Bronchial epithelial cell (primary cell): ENCODE data around the gene ESYT1. TPM values are rescaled to one million over a fixed set of nuclear protein-coding genes. Genes with fewer than 3 reads are reported as not detected.

Source experiments
- DNase-seq: peaks from one replicate; pipeline ENCODE4 v3.0.0-alpha.2; 2010; ENCODE audit warnings: low read depth
- FAIRE-seq: peaks from 2 replicates; lab custom pipeline; 2011; peaks lifted over from hg19 to GRCh38; lab: Jason Lieb, UNC
- H3K27me3 ChIP-seq: 2 replicates; pipeline ENCODE4 v1.5.1; 2011; ENCODE audit warnings: low read length; ENCODE audit not compliant: control insufficient read depth, insufficient read depth
- H3K36me3 ChIP-seq: 2 replicates; pipeline ENCODE4 v1.5.1; 2011; ENCODE audit warnings: low read length; ENCODE audit not compliant: control insufficient read depth, insufficient read depth
- H3K4me3 ChIP-seq: 2 replicates; pipeline ENCODE4 v1.5.1; 2011; ENCODE audit warnings: mild to moderate bottlenecking, low read depth, low read length, control low read depth
- total RNA-seq: library from RNA; depleted of rRNA; stranded (reverse); fragments of >200 nt; gene quantifications from 2 replicates; pipeline ENCODE4 v1.2.1, GENCODE V29; 2014
- TF ChIP-seq, protein P1 (sequence below): IDR thresholded peaks from 2 replicates; pipeline ENCODE4 v1.5.1; 2011; ENCODE audit warnings: mild to moderate bottlenecking, moderate library complexity, low read length, control low read depth, inconsistent platforms; ENCODE audit not compliant: insufficient read depth, severe bottlenecking

ESYT1 gene, protein sequence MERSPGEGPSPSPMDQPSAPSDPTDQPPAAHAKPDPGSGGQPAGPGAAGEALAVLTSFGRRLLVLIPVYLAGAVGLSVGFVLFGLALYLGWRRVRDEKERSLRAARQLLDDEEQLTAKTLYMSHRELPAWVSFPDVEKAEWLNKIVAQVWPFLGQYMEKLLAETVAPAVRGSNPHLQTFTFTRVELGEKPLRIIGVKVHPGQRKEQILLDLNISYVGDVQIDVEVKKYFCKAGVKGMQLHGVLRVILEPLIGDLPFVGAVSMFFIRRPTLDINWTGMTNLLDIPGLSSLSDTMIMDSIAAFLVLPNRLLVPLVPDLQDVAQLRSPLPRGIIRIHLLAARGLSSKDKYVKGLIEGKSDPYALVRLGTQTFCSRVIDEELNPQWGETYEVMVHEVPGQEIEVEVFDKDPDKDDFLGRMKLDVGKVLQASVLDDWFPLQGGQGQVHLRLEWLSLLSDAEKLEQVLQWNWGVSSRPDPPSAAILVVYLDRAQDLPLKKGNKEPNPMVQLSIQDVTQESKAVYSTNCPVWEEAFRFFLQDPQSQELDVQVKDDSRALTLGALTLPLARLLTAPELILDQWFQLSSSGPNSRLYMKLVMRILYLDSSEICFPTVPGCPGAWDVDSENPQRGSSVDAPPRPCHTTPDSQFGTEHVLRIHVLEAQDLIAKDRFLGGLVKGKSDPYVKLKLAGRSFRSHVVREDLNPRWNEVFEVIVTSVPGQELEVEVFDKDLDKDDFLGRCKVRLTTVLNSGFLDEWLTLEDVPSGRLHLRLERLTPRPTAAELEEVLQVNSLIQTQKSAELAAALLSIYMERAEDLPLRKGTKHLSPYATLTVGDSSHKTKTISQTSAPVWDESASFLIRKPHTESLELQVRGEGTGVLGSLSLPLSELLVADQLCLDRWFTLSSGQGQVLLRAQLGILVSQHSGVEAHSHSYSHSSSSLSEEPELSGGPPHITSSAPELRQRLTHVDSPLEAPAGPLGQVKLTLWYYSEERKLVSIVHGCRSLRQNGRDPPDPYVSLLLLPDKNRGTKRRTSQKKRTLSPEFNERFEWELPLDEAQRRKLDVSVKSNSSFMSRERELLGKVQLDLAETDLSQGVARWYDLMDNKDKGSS
- 253 and 304 TPM in 2 replicates for total RNA-seq

DNA sequence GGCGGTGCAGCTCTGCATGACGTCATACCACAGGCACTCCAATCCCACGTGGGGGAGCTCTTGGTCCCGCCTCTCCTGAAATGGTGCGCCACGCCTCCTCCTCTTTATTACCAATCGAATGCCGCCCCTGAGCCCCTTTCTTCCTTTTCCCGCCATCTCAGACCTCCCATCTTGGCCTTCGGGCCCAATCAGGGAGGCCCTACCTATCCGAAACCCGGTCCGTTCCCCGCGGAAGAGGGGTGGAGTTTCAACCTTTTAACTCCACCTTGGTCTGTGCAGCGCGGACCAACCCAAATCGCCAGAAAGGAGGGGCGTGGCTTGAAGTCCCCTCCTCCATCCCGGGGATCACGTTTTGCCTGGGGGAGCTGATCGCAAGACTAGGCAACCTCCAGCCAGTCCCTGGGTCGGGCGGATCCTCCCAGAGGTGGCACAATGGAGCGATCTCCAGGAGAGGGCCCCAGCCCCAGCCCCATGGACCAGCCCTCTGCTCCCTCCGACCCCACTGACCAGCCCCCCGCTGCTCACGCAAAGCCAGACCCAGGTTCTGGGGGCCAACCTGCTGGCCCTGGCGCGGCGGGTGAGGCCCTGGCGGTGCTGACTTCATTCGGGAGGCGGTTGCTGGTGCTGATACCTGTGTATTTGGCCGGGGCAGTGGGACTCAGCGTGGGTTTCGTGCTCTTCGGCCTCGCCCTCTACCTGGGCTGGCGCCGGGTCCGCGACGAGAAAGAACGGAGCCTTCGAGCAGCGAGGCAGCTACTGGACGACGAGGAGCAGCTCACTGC, at the start of gene ESYT1:
Gene ESYT1 (plus strand): TSS at position 380 of the 782 bp plus-strand sequence. CDS start 53 bp downstream, at position 433.
- FAIRE-seq (no peak), DNase-seq (peak; percentile 99)
- H3K4me3 ChIP-seq: peak within 1 kb of the TSS; percentile 88
- TF ChIP-seq, protein P1, sequence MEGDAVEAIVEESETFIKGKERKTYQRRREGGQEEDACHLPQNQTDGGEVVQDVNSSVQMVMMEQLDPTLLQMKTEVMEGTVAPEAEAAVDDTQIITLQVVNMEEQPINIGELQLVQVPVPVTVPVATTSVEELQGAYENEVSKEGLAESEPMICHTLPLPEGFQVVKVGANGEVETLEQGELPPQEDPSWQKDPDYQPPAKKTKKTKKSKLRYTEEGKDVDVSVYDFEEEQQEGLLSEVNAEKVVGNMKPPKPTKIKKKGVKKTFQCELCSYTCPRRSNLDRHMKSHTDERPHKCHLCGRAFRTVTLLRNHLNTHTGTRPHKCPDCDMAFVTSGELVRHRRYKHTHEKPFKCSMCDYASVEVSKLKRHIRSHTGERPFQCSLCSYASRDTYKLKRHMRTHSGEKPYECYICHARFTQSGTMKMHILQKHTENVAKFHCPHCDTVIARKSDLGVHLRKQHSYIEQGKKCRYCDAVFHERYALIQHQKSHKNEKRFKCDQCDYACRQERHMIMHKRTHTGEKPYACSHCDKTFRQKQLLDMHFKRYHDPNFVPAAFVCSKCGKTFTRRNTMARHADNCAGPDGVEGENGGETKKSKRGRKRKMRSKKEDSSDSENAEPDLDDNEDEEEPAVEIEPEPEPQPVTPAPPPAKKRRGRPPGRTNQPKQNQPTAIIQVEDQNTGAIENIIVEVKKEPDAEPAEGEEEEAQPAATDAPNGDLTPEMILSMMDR: peak; percentile 6
- peaks cover 15% of the 10 kb centered on the region for H3K36me3 ChIP-seq
- H3K27me3 ChIP-seq: no peaks in the 10 kb centered on the region

DNA sequence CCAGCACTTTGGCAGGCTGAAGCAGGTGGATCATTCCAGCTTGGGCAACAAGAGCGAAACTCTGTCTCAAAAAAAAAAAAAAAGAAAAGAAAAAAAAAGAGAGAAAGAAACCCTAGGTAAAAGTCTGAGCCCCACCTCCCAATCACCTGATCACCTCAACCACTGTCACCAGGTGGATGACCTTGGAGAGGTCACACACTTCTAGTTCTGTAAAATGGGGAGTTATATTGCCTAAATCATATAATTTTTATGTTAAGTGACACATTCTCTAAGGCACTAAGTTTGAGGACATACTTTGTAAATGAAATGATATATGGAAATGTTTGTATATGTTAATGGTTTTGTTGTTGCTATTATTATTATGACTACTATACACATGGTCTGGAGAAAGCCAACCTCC, 49.6 kb upstream of the ESYT1 start:
- DNase-seq (no peak), FAIRE-seq (no peak)
- H3K27me3 ChIP-seq: no peaks in the 10 kb centered on the region
- H3K4me3 ChIP-seq: no peak overlapping the region
- no peaks in the 10 kb centered on the region for H3K36me3 ChIP-seq
- TF ChIP-seq, protein P1: no peak

DNA sequence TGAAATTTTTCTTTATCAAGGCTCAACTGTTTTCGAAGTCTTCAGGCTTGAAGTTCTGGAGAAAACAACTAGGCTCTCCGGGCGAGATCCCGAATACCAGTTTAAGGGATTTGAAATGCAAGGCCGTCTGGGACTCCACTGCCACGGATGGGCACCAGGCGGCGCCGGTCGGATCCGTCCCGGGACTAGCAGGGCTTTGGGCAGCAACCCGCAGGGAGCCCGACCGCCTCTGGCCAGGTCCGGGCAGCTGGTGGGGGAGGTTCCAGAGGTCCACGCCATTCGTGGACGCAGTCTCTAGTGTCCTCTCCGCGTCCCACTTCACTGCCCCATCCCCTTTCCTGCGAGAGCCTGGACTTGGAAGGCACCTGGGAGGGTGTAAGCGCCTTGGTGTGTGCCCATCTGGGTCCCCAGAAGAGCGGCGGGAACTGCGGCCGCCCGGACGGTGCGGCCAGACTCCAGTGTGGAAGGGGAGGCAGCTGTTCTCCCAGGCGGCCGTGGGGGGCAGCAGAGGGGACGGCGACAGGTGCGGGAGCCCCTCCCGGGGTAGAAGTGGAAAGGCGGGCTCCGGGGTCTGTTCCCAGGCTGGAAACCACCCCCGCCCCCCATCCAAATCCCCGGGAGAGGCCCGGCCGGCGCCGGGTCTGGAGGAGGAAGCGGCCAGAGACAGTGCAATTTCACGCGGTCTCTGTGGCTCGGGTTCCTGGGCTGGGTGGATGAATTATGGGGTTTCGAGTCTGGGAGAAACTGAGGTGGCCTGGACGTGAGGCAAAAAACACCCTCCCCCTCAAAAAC, 48.9 kb upstream of the ESYT1 start:
- TF ChIP-seq, protein P1: peak; percentile 94
- peak; percentile 76 for DNase-seq
- H3K4me3 ChIP-seq: peak overlapping the region; percentile 91
- FAIRE-seq: no peak
- no peaks in the 10 kb centered on the region for H3K27me3 ChIP-seq
- no peaks in the 10 kb centered on the region for H3K36me3 ChIP-seq

DNA sequence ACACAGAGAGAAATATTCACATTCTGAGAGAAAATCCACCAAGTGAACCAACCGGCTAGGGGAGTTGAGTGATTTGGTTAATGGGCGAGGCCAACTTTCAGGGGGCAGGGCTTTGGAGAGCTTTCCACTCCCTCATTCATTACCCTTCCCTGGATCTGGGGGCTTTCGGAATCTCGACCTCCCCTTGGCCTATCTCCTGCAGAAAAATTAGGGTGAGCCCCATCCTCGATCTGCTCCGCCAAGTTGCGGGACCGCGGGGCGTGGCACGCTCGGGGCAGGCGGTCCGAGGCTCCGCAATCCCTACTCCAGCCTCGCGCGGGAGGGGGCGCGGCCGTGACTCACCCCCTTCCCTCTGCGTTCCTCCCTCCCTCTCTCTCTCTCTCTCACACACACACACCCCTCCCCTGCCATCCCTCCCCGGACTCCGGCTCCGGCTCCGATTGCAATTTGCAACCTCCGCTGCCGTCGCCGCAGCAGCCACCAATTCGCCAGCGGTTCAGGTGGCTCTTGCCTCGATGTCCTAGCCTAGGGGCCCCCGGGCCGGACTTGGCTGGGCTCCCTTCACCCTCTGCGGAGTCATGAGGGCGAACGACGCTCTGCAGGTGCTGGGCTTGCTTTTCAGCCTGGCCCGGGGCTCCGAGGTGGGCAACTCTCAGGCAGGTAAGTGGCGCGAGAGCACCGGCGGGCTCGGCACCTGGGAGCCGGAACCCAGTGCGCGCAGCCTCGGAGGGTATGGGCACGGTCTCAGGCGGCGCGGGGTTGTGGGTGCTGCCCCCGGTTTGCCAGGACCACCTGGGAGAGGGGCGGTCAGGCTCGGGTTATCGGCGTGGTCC, 48.1 kb upstream of the ESYT1 start, which contains the start of gene ERBB3:
Gene ERBB3 (plus strand): TSS at position 443 of the 833 bp plus-strand sequence. CDS start 136 bp downstream, at position 579.
- TF ChIP-seq, protein P1: no peak
- Histone ChIP-seq H3K4me3 (peak within 1 kb of the TSS; percentile 91), H3K36me3 (peaks cover 1% of the 10 kb centered on the region), H3K27me3 (no peaks in the 10 kb centered on the region)
- FAIRE-seq (no peak), DNase-seq (peak; percentile 81)
